ENCODE data around the gene FAM227B.

The FAM227B gene

DNA sequence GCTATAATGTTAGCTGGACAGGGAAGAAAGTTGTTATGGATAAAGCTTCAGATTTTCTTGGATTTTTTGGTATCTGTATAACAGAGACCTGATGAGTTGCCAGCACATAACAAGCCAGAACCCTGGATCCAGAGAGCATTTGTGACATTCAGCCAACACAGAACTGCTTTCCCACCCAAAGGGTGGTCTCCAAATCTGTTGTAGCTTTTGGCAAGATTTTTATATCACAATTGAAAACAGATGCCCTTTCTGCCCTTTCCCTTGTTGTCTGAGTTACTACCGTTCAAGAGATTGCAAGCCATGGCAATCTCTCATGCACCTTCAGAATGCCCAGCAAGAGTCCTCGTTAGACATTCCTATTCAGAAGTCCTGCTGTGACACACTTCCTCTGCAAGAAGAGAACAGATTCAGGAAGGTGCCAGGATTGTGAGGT lies 305.2 kb downstream of the FAM227B start:
- peaks cover 20% of the 10 kb centered on the region for H3K36me3 Mint-ChIP-seq (ENCODE audit: low read depth)
- H3K4me3 Mint-ChIP-seq: no peak overlapping the region

DNA sequence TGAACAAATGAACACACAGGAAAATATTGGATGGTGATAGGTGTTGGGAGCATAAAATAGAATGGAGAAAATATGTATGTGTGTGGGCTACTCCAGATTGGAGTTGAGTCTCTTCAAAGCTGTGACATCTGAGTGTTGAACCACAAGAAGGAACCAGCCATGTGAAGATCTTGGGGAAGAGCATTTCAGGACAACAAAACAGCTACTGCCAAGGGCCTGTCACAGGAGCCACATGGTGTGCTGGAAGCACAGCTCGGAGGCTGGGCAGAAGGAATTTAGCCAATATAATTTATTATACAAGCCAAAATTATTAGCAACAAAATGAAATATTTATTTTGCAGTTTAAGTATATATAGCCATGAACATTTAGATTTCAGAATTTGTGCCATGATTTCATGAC lies 305.9 kb downstream of the FAM227B start:
- Mint-ChIP-seq H3K27me3 (ENCODE audit: low read depth) (no peaks in the 10 kb centered on the region), H3K27ac (no peak overlapping the region), H3K4me1 (ENCODE audit: low read depth) (no peaks in the 10 kb centered on the region), H3K4me3 (no peak overlapping the region), H3K36me3 (ENCODE audit: low read depth) (peaks cover 19% of the 10 kb centered on the region), H3K9me3 (no peaks in the 10 kb centered on the region)

More for the DNA sequence above, 305.2 kb downstream of the FAM227B start:
- Mint-ChIP-seq H3K27ac (no peak overlapping the region), H3K9me3 (no peaks in the 10 kb centered on the region), H3K27me3 (ENCODE audit: low read depth) (no peaks in the 10 kb centered on the region), H3K4me1 (ENCODE audit: low read depth) (no peaks in the 10 kb centered on the region)

DNA sequence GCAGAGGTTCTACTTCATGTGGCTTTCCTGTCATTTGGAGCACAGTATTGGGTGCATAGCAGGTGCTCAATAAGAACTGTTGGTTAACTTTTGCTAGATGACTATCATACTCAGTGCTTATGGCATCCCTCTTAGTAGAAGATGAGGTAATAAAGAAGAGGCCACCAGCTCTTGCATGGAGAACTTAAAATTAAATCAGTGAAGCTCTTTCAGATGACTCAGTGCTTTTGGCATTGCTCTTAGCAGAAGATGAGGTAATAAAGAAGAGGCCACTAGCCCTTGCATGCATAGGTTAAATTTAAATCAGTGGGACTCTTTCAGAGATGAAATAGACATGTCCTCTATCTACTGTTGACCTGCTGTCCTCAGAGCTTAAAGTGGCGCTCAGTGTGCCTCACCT lies 307.0 kb downstream of the FAM227B start:
- no peak overlapping the region for H3K4me3 Mint-ChIP-seq
- no peak overlapping the region for H3K27ac Mint-ChIP-seq
- no peaks in the 10 kb centered on the region for H3K4me1 Mint-ChIP-seq (ENCODE audit: low read depth)
- H3K9me3 Mint-ChIP-seq: no peaks in the 10 kb centered on the region
- peaks cover 16% of the 10 kb centered on the region for H3K36me3 Mint-ChIP-seq (ENCODE audit: low read depth)
- H3K27me3 Mint-ChIP-seq (ENCODE audit: low read depth): no peaks in the 10 kb centered on the region

DNA sequence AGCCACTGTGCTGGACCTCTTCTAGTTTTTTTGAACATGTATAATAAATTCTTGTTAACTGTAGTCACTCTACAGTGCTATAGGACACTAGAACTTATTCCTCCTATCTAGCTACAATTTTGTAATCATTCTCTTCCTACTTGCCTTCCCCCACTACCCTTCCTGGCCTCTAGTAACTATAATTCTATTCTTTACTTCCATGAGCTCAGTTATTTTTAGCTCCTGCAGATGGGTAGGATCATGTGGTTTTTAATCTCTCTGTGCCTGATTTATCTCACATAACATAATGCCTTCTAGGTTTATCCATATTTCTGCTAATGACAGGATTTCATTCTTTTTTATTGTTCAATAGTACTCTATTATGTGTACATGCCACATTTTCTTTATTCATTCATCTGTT lies 310.7 kb downstream of the FAM227B start:
- peaks cover 1% of the 10 kb centered on the region for H3K4me1 Mint-ChIP-seq (ENCODE audit: low read depth)
- no peak overlapping the region for H3K27ac Mint-ChIP-seq
- H3K36me3 Mint-ChIP-seq (ENCODE audit: low read depth): peaks cover 17% of the 10 kb centered on the region
- no peaks in the 10 kb centered on the region for H3K9me3 Mint-ChIP-seq
- H3K27me3 Mint-ChIP-seq (ENCODE audit: low read depth): no peaks in the 10 kb centered on the region
- H3K4me3 Mint-ChIP-seq: no peak overlapping the region

DNA sequence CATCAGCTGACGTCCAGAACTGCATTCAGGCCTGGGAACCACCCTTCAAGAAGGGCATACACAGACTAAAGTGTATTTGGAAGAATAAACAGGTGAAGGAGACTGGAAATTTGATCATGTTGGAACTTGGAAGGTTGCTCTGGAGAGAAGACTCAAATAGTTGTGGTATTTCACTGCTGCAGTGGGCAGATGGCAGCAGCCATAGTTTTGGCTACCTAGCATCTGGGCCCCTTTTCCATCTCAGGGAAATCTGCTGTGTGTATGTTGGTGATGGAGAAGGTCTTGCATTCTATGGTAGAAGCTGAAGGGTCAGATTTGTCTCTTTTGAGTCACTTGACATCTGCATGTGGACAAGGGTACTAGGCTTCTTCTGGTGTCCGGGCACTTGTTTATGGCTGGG lies 311.9 kb downstream of the FAM227B start:
- H3K4me1 Mint-ChIP-seq (ENCODE audit: low read depth): peaks cover 1% of the 10 kb centered on the region
- no peaks in the 10 kb centered on the region for H3K27me3 Mint-ChIP-seq (ENCODE audit: low read depth)
- H3K36me3 Mint-ChIP-seq (ENCODE audit: low read depth): peaks cover 23% of the 10 kb centered on the region
- no peaks in the 10 kb centered on the region for H3K9me3 Mint-ChIP-seq
- no peak overlapping the region for H3K4me3 Mint-ChIP-seq
- H3K27ac Mint-ChIP-seq: no peak overlapping the region

DNA sequence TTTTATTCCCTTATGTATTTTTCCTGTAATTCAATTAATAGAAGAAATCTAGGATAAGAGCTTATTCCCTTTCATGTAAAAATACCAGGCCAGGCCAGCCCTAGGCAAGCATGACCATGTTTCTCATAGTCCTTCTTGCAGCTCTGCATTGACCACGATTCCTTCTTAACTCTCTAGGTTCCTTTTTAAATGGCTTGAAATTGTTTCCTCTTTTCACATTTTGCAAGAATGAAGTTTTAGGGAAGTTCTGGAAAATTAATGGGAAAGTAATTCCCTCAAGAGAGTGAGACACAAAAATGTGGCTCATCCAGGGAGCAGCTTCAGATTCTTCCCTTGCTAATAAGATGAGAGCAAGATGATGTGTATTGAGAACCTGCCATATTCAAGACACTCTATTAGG lies 314.1 kb downstream of the FAM227B start:
- H3K27me3 Mint-ChIP-seq (ENCODE audit: low read depth): no peaks in the 10 kb centered on the region
- no peaks in the 10 kb centered on the region for H3K9me3 Mint-ChIP-seq
- peaks cover 1% of the 10 kb centered on the region for H3K4me1 Mint-ChIP-seq (ENCODE audit: low read depth)
- H3K27ac Mint-ChIP-seq: no peak overlapping the region
- H3K4me3 Mint-ChIP-seq: no peak overlapping the region
- H3K36me3 Mint-ChIP-seq (ENCODE audit: low read depth): peaks cover 22% of the 10 kb centered on the region

DNA sequence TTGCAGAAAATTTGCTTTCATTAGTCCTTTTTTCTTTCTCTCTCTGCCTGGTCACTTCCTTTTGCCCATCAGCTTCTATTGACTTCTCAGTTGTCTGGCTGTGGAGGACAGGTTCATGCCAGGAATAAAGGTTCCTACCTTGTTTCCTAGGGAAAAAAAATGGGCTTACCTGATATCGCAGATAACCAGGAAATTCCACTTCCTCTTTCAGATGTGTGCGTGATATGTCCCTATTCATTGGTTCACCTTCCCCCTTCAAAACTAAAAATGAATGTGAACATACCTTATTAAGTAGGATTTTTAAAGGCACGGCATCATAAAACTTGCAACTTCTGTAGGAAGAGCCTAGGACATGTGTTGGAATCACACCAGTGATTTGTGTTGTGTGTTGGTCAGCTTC lies 317.6 kb downstream of the FAM227B start:
- peaks cover 4% of the 10 kb centered on the region for H3K9me3 Mint-ChIP-seq
- H3K4me3 Mint-ChIP-seq: no peak overlapping the region
- H3K4me1 Mint-ChIP-seq (ENCODE audit: low read depth): peaks cover 5% of the 10 kb centered on the region
- H3K27ac Mint-ChIP-seq: no peak overlapping the region
- H3K27me3 Mint-ChIP-seq (ENCODE audit: low read depth): no peaks in the 10 kb centered on the region
- H3K36me3 Mint-ChIP-seq (ENCODE audit: low read depth): peaks cover 24% of the 10 kb centered on the region

DNA sequence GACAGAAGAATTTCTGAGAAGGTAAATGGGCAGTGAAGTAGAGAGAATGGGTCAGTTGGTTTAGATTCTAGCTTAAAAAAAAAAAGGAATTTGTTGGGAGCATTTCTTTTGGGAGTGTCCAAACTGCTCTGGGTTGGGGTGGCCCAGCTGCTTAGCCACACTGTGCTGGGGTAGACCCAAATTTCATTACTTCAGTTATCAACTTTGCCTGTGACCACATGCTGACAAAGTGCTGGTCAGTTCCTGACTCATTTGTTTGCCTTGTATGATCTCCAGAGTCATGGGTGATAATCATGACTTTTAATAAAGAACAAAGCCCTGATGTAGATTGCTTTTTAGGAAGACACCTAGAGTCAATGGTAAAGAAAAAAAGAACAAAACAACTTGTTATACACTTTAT lies 319.1 kb downstream of the FAM227B start:
- peaks cover 31% of the 10 kb centered on the region for H3K36me3 Mint-ChIP-seq (ENCODE audit: low read depth)
- no peak overlapping the region for H3K27ac Mint-ChIP-seq
- H3K9me3 Mint-ChIP-seq: peaks cover 11% of the 10 kb centered on the region
- H3K4me1 Mint-ChIP-seq (ENCODE audit: low read depth): peaks cover 5% of the 10 kb centered on the region
- H3K27me3 Mint-ChIP-seq (ENCODE audit: low read depth): no peaks in the 10 kb centered on the region
- H3K4me3 Mint-ChIP-seq: no peak overlapping the region

DNA sequence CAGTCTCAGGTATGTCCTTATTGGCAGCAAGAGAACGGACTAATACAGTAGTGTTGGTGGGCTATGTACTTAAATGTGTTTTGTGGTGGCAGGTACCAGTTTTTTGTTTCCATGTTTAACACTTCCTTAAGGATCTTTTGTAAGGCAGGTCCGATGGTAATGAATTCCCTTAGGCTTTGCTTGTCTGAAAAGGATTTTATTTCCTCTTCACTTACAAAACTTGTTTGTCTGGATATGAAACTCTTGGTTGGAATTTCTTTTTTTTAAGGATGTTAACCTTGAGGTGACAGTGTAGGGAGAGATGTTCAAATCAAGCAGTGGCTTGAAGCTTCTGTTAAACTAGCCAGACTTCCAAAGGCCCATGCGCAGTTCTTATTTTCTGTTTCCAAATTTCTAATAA lies 319.8 kb downstream of the FAM227B start:
- H3K4me1 Mint-ChIP-seq (ENCODE audit: low read depth): peaks cover 5% of the 10 kb centered on the region
- no peaks in the 10 kb centered on the region for H3K27me3 Mint-ChIP-seq (ENCODE audit: low read depth)
- H3K9me3 Mint-ChIP-seq: peaks cover 11% of the 10 kb centered on the region
- H3K4me3 Mint-ChIP-seq: no peak overlapping the region
- peaks cover 35% of the 10 kb centered on the region for H3K36me3 Mint-ChIP-seq (ENCODE audit: low read depth)
- no peak overlapping the region for H3K27ac Mint-ChIP-seq

DNA sequence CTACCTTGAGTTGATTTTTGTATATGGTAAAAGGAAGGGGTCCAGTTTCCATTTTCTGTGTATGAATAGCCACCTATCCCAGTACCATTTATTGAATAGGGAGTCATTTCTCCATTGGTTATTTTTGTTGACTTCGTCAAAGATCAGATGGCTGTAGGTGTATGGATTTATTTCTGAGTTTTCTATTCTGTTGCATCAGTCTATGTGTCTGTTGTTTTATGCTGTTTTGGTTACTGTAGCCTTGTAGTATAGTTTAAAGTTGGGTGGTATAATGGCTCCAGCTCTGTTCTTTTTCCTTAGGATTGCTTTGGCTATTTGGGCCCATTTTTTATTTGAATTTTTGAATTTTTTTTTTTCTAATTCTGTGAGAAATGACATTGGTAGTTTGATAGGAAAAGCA lies 323.0 kb downstream of the FAM227B start:
- Mint-ChIP-seq H3K4me3 (no peak overlapping the region), H3K27ac (no peak overlapping the region), H3K36me3 (ENCODE audit: low read depth) (peaks cover 44% of the 10 kb centered on the region), H3K9me3 (peaks cover 11% of the 10 kb centered on the region), H3K4me1 (ENCODE audit: low read depth) (peaks cover 3% of the 10 kb centered on the region), H3K27me3 (ENCODE audit: low read depth) (no peaks in the 10 kb centered on the region)

DNA sequence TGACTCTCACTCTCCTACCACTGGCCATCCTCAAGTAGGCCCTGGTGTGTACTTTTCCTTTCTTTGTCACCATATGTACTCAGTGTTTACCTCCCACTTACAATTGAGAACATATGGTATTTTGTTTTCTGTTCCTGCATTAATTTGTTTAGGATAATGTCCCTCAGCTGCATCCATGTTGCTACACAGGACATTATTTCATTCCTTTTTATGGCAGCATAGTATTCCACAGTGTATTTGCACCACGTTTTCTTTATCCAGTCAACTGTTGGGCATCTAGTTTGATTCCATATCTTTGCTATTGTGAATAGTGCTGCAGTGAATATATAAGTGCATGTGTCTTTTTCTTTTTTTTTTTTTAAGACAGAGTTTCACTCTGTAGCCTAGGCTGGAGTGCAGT lies 324.4 kb downstream of the FAM227B start:
- H3K27ac Mint-ChIP-seq: no peak overlapping the region
- H3K9me3 Mint-ChIP-seq: peaks cover 11% of the 10 kb centered on the region
- H3K4me1 Mint-ChIP-seq (ENCODE audit: low read depth): peaks cover 9% of the 10 kb centered on the region
- peaks cover 52% of the 10 kb centered on the region for H3K36me3 Mint-ChIP-seq (ENCODE audit: low read depth)
- no peak overlapping the region for H3K4me3 Mint-ChIP-seq
- H3K27me3 Mint-ChIP-seq (ENCODE audit: low read depth): no peaks in the 10 kb centered on the region

DNA sequence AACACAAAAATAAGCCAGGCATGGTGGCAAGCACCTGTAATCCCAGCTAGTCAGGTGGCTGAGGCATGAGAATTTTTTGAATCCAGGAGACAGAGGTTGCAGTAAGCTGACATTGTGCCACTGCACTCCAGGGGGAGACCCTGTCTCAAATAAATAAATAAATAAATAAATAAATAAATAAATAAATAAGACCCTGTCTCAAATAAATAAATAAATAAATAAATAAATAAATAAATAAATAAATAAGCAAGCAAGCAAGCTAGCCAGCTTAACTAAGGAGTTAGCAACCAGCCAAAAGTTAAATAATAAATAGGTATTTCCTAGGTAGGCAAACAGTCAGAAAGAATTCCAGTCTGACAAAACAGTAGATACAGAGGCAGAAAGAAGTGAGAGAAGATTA lies 326.7 kb downstream of the FAM227B start:
- H3K36me3 Mint-ChIP-seq (ENCODE audit: low read depth): peaks cover 49% of the 10 kb centered on the region
- peaks cover 6% of the 10 kb centered on the region for H3K9me3 Mint-ChIP-seq
- H3K4me3 Mint-ChIP-seq: no peak overlapping the region
- no peak overlapping the region for H3K27ac Mint-ChIP-seq
- H3K4me1 Mint-ChIP-seq (ENCODE audit: low read depth): peaks cover 6% of the 10 kb centered on the region
- no peaks in the 10 kb centered on the region for H3K27me3 Mint-ChIP-seq (ENCODE audit: low read depth)

DNA sequence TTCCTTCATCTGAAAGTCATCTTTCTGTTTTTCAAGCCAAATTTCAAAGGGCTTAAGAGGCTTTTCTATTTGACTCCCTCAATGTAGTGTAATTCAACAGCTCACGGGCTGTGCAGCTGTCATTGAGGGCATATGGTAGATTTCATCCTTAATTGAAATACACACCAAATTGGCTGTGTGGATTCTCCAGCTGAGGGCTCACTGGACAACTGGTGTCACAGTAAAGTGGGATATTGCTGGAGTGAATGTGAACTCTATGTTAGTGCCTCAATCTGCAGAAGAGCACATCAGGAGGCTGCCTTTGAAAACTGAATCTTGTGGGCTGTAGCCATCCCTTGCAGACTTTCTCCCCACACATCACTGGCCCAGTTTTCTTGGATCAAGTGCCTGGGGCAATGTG lies 330.4 kb downstream of the FAM227B start:
- H3K9me3 Mint-ChIP-seq: peaks cover 2% of the 10 kb centered on the region
- H3K4me3 Mint-ChIP-seq: no peak overlapping the region
- peaks cover 23% of the 10 kb centered on the region for H3K4me1 Mint-ChIP-seq (ENCODE audit: low read depth)
- H3K36me3 Mint-ChIP-seq (ENCODE audit: low read depth): peaks cover 57% of the 10 kb centered on the region
- H3K27me3 Mint-ChIP-seq (ENCODE audit: low read depth): no peaks in the 10 kb centered on the region
- no peak overlapping the region for H3K27ac Mint-ChIP-seq

DNA sequence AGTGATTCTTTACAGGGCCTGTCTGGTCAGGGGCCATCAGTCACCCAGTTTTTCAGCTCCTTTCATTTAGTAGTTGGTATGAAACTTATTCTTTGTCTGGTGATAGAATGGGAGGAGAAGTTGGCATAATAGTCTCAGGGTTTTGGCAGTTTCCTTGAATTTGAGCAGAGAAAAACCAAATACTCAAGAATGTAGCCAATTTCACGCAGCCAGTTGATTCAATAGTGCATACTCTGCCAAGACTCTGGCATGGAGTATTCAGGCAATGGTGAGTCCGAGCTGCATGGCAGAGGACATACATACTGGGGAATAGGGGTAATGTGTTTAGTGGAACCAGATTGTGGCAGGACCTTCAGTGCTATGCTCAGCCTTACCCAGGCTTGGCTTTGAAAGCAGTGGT lies 332.2 kb downstream of the FAM227B start:
- Mint-ChIP-seq H3K27me3 (ENCODE audit: low read depth) (no peaks in the 10 kb centered on the region), H3K36me3 (ENCODE audit: low read depth) (peaks cover 61% of the 10 kb centered on the region), H3K9me3 (peaks cover 6% of the 10 kb centered on the region)

DNA sequence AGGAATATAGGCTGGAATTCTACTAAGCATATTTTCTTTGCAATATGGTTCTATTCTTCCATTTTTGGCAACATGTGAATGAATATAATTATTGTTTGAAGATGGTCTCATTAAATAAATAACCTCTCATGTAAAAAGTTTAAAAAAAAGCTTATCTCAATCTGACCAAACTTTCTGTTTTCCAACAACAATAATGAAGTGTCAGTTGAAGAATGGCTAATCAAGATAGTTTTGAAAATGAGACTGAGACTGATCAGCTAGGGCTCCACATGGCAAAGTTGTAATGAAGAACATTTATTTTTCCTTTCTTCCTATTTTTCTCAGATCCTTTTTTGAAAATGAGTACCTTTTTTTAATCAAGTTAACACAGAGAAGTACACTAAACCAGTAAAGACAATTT lies 333.1 kb downstream of the FAM227B start:
- peaks cover 23% of the 10 kb centered on the region for H3K4me1 Mint-ChIP-seq (ENCODE audit: low read depth)
- H3K9me3 Mint-ChIP-seq: peaks cover 6% of the 10 kb centered on the region
- no peak overlapping the region for H3K27ac Mint-ChIP-seq
- no peaks in the 10 kb centered on the region for H3K27me3 Mint-ChIP-seq (ENCODE audit: low read depth)
- peaks cover 59% of the 10 kb centered on the region for H3K36me3 Mint-ChIP-seq (ENCODE audit: low read depth)
- no peak overlapping the region for H3K4me3 Mint-ChIP-seq

More for the DNA sequence above, 332.2 kb downstream of the FAM227B start:
- Mint-ChIP-seq H3K27ac (no peak overlapping the region), H3K4me3 (no peak overlapping the region), H3K4me1 (ENCODE audit: low read depth) (peaks cover 23% of the 10 kb centered on the region)

All from T-helper 1 cell treated with Interleukin-12 subunit alpha and Interleukin-12 subunit beta and Interleukin-4 antibody, amounts not matched to agents 30 μg/mL and 1 μg/mL, for 36 hours (primary cell).